NB4 (cell line): ENCODE data around the gene CLEC1A.

ENCODE experiments used
- CTCF ChIP-seq: IDR thresholded peaks from one replicate; pipeline ENCODE4 v1.5.1; 2012; ENCODE audit warnings: low read depth, low read length
- POLR2A ChIP-seq: IDR thresholded peaks from 2 replicates; pipeline ENCODE4 v1.6.1; 2011; ENCODE audit warnings: mild to moderate bottlenecking; ENCODE audit not compliant: insufficient read length; ENCODE audit errors: extremely low read depth

DNA sequence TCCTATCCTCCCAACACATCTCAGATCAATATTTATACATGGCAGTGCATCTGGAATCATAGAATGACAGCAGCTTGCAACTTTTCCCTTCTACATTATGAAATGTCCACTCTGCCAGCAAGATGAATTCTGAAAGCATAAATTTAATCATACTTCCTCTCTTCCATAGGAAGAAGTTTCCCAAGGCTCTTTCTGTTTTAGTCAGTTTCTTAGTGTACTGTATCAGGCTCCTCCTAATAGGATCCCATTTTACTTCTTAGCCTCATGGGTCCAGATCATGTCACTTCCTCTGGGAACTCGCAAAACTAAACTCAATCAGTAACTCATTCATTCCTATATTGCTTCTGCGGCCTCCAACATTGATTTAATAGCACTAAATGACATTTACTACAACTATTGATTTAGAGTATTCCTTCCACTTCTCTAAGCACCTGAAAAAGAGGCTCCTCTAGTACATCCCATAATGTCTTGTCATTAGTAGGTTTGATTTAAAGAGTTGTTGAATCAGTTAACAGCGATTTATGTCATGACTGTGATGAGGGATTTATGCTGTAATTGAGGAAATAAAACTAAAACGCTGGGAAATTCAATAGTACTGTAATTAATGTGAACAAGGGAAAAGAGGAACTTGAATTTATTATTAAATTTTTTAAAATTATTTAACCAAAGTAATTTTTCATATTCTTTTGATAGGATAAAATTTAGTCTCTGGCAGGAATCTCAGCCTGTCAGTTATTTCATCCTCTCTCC is 4.0 kb downstream of the CLEC1A start:
- TF ChIP-seq CTCF (no peak), POLR2A (no peak)
